HG03378 (cell line): ENCODE data around the gene GPC6.
"Not testable (repeated sequence)": the region's sequence is repeated elsewhere in the genome, so short reads cannot be mapped to it uniquely, and the experiment has no call there.

ENCODE experiments used
- ATAC-seq: cut with Tn5 transposase; IDR thresholded peaks from one replicate; pipeline ENCODE4 v1.9.1; 2021; ENCODE audit warnings: mild to moderate bottlenecking, moderate library complexity; ENCODE audit not compliant: unreplicated experiment

Gene GPC6

DNA sequence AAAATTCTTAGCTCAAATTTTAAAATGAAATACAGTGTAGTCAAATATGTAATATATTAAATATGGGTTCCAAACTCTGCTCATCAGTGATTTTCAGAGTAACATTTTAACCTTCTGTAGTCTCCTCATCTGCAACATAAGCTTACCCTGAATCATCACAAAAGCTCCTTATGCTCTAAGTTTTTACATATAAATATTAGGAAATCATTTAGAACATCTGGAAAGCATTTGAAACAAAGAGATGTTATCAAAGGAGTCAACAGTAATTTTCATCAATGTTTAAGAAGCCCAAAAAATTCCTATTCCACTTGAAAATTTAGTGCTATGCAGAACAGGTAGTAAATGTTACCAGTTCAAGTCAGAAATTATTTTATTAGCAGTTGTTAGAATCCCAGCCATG, 1028.1 kb downstream of the GPC6 start:
- no peak for ATAC-seq

DNA sequence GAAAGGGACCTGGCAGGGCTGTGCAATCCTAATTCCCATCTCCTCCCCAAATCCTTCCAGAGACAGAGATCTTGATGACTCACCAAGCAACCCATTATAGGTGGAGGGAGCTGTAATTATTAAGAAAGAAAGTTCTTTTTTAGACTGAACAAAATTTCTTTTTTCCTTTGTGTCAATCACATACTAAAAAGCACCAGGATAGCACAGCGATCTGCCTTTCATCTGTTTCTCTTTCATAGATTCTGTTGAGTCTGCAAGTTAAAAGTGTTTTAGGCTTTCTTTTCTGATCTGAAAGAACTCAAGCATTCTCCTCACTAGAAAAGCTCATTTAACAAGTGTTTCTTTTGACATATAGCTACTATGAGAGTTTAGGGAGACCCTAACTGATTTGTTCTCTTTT, 1030.1 kb downstream of the GPC6 start:
- ATAC-seq: no peak

DNA sequence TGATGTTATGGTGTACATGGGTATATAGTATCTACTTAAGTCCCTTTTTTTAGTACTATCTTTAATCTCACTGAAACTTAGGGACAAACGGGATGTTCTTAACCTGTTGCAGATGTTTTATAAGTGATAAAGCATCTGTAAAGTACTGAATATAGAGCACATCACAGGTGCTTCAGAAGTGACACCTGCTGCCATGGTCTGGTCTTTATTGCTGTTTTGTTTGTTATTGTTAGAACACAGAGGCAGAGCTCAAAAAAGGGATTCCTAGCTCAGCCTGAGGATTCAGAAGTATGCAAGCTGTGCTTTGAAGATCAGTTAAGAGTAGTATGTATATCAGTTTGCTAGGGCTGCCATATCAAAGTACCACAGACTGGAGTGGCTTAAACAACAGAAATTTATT, 1033.4 kb downstream of the GPC6 start:
- ATAC-seq: no peak

DNA sequence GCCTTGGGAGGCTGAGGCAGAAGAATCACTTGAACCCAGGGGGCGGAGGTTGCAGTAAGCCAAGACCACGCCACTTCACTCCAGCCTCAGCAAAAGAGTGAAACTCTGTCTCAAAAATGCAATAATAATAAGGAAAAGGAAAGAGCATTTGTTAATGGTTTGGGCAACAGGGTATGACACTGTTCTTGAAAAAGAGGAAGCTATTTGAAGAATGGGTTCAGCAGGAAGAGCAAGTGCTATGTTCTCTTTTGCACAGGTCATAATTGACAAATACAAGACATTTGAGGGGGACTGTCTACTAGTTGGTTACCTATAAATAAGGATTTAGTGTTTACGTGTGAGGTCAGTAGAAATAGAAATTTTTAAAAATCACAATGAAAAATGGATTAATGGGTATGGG, 1034.6 kb downstream of the GPC6 start:
- no peak for ATAC-seq

DNA sequence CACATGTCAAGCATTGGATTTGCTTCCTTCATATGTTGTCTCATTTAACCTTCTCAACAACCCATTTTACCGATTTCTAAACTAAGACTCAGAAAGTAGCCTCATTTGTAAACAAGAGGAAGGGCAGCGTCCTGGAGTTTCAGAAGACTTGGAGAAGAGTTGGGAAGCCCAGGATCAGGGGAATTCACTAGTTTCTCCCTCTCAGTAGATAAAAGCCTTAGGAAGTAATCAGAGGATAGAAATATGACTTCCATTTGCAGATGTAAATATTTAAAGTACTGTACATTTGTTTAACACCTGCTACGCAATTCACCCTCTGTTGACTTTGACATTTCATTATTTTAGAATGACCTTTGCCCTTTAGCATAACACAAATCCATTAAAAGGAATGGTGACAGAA, 1036.4 kb downstream of the GPC6 start:
- no peak for ATAC-seq

DNA sequence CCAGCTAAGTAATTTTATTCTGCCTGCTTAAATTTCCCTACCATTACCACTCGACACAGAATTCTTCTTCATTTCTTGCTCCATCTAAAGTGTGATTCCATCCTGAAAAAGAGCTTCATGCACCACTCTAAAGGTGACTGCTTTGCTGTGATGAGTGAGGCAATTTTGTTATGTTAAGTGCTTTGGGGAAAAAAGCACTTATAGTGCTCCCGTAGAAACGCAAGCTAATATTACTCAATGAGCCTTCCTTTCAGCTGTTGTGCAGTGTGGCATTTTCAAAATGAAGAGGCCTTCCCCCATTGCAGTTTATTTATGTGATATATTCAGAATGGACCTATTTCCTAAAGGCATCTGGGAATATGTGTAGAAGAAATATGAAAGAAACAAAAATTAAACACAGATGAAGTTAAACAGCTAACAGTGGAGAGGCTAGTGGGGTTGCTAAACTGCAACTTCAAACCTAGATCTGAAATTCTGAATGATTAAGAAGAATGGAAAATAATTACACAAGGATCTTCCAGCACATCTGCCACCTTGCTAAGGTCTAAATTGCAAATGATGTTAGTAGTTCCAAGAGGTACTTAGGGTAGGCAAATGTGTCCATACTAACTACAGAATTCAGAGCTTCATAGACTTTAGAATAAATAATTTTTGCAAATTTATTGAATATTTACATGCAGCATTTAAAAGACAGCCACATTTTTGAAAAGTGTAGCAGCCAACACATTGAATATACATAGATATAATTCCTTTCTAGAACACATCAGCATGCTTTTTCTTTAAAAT, 1041.2 kb downstream of the GPC6 start:
- ATAC-seq: no peak

DNA sequence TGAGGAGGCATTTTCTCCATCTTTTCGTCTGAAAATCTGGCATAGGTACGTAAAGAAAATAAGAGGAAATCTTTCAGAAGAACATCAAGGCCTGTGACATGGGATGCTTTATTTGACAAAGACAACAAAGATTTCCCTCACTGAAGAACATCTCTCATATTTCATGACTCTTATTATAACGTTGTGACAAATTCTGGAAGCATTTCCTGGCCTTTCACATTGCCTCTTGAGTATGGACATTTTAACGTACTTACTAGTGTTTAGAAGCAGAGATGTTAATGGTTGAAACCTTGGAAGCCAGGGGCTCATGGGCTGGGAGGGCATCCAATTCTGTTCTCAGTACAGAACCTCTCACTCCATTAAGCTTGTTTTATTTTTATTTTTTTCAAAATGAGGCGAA, 1042.1 kb downstream of the GPC6 start:
- no peak for ATAC-seq

DNA sequence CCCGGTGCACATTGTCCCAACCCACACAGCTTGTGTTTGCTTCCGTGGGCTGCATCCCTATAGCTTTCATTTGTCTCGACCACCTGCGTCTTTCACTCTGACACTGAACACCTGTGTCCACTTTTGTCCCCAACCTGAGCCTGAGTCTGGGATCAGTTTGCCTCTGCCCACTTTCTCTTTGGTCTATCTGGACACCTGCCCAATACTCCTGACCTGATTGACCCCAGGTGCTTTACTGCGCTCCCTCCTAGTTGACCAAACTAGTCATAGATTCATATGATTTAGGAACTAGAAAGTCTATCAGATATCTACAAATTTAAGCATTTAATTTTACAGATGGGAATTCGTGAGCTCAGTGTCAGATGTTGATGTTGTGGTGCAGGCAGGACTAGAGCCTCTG, 1043.0 kb downstream of the GPC6 start:
- ATAC-seq: no peak

DNA sequence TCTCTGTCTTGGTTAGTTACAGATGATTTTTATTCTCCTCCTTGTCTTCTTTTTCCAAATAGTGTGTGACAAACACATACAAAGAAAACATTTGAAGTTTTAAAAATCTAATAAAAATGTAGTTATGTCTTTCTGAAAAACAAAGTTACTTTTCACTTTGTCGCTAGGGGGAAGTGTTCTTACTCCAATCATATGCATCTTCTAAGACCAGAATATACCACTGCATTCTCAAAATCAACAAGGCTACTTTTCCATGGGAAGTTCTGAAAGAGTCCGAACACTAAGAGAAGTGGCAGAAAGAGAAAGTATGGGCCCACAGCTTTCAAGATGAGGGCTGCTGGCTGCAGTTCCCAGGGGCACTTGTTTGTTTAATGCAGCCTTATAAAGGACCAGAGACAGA, 1043.9 kb downstream of the GPC6 start:
- ATAC-seq: no peak

DNA sequence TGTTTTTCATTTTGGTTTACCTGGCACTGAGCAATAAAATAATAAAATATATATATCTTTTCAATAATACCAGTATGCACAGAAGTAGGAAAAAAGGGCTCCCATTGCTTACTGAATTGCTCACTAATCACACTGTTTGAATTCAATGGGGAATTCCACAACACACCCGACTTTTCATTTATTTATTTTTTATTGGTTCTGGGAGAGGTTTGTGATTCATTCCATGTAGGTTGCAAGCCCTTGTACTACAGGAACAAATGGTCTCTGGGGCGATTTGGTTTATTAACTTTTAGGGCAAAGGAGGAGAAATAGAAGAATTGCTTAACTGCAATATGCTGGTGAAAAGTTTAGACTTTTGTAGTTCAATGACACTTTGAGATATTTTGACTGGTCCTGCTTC, 1045.4 kb downstream of the GPC6 start:
- no peak for ATAC-seq

DNA sequence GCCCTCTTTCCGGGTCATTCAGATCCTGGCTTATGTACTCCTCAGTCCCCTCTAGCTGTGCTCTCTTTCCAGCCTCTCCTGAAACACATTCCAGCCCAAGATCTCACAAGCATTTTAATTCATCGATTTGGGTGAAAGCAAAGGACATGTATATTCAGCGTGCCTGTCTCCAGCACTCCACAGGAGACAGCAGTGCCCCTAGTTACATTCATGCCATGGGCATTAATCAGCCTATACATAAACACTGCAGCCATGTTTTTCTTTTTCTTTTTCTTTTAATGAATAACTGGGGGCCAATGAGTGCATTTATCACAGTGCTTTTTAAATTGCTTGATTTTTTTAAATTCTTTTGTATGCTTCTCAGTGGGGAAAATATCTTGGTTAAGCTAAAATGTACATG, 1053.7 kb downstream of the GPC6 start:
- ATAC-seq: no peak

DNA sequence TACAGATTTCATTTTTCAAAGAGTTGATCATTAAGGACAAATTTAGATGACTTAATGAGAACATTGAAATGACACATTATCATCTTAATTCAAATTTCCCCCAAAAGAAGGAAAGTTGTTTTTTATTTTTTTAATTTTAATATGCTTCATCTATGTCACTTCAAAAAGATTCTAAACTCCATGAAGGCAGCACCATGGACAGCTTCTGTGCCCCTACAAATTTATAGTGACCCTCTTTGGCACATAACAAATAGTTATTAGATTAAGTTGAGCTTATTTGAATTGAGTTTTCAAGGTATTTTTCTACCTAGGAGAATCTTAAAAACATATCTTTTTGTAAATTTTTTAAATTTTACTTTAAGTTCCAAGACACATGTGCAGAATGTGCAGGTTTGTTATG, 1054.2 kb downstream of the GPC6 start:
- no peak for ATAC-seq

DNA sequence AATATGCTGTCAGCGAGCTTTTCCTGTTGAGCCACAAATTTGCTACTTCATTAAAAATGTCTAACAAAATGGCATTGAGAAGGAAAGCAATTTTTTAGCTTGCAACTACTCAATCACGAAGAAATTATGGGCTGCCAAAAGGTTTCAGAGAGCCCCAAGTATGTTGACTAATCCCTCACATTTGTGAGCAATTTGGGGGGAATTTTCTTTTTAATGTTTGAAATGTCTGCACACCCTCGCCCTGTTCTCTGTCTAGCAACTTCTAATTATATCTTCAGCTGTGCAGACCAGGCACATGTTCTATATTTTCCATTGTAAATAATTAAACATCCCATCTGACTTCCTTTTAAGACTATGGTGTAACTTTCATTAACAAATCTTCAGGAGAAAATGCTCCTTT, 1060.0 kb downstream of the GPC6 start:
- no peak for ATAC-seq

DNA sequence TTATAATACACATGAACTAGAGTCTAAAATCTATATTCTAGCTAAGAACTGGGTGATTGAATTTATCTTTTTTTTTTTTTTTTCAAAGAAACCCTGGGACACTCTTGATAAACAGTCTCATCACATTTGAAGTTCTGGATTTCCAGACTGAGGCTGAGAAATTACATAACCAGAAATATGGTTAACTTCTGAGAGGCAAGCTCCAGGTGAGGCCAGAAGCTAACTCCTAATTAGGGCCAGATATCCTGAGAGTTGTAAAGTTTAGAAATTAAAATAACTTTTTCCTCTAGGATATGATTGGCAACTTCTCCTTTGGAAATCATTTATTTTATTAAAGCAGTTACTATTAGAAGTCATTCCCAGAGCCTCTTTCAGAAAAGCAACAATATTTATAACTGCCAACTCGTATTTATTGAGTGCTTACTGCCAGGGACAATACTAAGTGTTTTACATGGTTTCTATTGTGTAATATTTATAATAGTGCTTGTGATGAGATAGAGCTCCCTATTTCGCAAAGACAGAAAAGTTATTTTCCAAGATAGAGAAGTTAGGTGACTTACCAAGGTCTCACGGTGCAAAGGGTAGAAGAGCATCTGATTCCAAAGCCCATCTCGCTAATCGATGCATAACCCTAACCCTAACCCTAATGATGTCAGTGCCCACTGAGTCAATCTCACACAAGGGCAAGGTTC, 1065.2 kb downstream of the GPC6 start:
- no peak for ATAC-seq

DNA sequence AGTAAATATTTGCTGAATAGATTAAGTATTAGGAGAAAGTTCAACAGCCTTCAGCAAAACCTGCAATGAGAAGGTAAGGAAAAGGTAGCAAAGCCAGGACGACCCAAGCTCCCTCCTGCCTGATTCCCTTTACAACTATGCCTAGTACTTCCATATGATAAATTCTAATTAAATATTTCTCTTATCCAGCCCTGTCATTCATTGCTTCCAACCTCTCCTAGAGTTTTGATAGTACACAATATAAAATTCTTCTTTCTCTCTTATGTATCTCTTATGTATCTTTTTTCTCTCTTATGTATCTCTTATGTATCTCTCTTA, 1065.7 kb downstream of the GPC6 start:
- no peak for ATAC-seq

DNA sequence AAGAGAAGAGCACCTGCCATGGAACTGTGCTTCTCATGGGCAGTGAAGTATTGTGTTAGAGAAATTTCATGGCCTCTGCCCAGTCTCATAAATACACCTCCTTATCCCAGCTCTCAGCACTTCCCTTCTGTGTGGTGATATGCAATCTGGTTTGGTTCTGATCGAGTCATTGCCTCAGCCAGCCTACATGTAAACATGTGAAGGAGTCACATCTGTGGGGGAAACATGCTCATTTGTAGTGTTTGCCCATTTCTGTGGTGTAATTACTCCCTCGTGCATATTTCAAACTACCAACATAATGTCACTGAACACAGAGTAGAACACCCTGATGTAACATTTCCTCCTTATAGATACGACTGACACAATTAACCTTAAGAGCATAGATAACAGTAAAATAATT, 1069.9 kb downstream of the GPC6 start:
- no peak for ATAC-seq

DNA sequence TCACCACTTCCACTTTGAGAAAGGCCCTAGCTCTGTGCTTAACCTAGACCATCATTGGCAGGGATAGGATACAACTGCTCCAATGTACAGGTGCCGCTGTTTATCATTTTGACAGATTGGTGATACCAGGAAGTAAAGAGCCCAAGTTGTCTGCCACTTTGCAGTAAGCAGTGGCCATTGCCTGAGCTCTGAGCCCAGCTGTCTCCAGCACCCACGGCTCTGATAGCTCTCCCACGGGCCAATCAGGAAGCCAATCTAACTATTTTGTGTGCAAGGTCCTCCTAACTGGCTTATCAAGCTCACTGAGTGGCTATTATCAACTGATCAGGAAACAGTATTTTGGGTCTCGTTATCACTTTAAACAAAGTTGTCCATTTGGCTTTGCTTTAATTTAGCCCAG, 1071.7 kb downstream of the GPC6 start:
- no peak for ATAC-seq

DNA sequence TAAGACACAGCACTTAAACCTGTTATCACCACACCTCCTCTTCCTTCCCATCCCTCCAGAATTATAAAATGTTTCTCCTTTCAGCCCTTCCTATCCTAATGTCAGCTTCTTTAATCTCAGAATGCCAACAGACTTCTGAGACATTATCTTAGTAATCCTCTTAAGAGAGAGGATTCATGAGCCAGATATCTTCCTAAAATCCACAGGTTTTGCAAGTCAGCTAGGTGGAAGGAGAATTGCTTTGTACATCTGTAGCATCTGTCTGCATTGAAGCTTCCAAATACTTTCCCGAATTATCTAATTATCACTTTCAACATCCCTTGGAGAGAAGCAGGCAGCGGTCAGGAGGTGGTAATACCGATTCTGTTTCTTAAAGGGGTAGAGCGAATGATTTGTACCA, 1073.8 kb downstream of the GPC6 start:
- no peak for ATAC-seq

DNA sequence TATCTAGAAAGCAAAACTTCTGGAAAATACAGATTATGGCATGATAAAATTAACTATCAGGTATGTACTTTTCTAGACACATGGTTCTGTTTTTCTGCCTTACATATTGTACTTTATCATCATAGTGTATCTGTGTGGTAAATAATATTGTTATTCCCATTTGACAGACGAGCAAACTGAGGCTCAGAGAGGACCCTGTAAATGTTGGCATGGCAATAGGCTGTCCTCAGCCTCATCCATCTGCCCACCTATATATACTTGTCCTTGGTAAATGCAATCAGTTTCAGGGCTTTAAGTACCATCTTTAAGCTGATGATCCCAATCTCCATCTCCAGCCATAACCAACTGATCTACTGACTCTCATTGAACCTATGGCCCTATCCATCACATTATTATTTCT, 1074.9 kb downstream of the GPC6 start:
- ATAC-seq: no peak

DNA sequence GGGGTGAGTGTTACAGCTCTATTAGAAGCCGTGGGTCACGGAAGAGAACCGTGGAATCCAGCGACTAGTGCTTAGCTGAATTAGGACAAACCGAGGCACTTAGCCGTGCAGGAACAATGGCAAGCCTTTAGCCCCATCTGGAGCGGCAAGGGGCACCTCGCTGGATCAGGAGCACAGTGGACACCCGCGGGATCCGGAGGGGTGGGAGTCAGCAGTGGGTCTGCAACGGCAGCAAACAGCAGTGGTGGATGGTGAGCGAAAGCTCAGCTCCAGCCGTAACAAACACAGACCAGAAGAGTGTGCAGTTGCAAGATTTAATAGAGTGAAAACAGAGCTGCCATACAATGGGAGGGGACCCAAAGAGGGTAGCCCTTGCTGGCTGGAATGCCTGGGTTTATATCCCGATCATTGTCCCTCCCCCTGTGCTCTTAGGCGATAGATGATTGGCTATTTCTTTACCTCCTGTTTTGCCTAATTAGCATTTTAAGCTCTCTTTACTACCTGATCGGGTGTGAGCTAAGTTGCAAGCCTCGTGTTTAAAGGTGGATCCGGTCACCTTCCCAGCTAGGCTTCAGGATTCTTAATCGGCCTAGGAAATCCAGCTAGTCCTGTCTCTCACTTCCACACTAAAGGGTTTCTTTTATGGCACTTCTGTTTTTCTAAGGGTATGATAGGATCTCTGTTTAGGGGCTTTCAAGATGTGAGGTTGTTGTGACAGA, 1076.4 kb downstream of the GPC6 start:
- not testable (repeated sequence) for ATAC-seq

DNA sequence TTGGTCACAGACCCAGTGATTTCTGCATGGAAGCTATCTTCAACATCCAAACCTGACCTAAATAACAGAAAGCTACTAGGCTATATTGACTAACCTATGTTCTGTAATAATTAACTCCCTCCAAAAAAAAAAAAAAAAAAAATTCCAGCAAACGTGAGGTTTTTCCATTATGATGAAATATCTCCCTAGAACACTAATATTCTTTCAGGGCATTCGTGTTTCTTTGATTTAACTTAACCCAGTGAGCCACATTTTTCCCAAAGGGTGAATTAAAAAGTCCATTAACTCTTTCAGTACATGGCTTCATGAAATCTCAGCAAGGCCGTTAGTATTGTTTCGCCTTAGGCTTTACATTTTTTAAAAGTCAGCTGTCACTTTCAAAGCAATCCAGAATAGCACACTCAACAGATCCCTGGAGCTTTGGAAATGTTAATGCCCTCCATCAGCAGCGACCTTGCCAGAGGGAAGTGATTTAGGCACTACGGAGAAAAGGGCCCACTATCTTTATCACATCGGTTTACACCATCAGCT, 1077.1 kb downstream of the GPC6 start:
- no peak for ATAC-seq

DNA sequence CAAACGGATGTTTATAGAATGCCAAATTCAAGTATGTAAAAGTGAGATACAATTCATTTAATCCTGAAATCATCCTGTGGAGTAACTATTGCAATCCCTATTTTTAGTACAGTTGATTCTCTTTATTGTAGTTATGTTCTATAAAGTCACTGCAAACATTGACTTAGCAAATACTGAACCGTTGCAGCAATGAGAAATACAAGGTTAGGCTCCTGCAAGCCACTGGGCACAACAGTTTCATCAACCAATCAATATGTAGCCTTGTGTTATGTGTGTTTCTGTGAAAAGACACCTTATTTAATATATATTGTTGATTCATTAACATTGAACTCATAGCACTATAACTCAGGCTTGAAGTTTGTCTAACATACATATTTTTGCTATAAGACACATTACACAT, 1078.4 kb downstream of the GPC6 start:
- ATAC-seq: no peak
